ENCODE results near the gene IGFL1.
A peak's percentile ranks its signal among the peaks of the same experiment; 100 is the strongest.

DNA sequence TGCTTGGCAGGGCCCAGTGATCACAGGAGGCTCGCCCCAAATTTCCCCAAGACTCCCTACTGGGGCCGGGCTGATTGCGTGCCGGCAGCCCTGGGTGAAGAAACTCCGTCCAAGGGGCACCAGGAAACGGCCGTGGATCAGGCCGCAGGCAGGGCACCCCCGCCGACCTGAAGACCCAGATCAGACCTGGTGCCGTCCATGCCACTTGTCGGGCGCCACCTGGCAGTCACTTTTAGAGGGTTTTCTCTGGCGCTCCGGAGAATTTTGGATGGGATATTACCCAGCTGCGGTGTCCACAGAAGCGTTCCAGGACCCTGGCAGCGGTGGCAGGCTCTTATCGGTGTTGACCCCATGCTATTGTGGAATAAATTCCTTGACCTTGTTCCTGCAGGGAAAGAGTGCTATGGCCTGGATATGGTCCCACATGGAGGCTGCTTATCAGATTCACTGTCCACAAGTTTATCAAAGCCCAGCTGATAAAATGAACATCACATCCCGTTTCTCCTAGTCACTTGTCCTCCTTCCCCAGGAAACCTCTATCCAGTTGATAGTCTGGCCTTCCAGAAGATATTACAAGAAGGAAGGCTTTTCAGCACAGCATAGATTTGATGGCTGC, 43.3 kb upstream of the IGFL1 start:
- TF ChIP-seq, protein P1, sequence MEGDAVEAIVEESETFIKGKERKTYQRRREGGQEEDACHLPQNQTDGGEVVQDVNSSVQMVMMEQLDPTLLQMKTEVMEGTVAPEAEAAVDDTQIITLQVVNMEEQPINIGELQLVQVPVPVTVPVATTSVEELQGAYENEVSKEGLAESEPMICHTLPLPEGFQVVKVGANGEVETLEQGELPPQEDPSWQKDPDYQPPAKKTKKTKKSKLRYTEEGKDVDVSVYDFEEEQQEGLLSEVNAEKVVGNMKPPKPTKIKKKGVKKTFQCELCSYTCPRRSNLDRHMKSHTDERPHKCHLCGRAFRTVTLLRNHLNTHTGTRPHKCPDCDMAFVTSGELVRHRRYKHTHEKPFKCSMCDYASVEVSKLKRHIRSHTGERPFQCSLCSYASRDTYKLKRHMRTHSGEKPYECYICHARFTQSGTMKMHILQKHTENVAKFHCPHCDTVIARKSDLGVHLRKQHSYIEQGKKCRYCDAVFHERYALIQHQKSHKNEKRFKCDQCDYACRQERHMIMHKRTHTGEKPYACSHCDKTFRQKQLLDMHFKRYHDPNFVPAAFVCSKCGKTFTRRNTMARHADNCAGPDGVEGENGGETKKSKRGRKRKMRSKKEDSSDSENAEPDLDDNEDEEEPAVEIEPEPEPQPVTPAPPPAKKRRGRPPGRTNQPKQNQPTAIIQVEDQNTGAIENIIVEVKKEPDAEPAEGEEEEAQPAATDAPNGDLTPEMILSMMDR (conservative IDR thresholded peaks at IDR 0.05; ENCODE audit: low read depth in 2 of 2) = peak in 1 of 2 experiments; percentile 33; a peak in 1 of 4 replicates
- TF ChIP-seq EZH2 (IDR thresholded peaks at IDR 0.05; ENCODE audit: low read depth, unreplicated experiment) (no peak), POLR2AphosphoS5 (IDR thresholded peaks at IDR 0.05; ENCODE audit: low read depth) (no peak), EZH2phosphoT487 (IDR thresholded peaks at IDR 0.05; ENCODE audit: unreplicated experiment) (no peak), CREB1 (CRISPR knock-in tag; IDR thresholded peaks at IDR 0.05; ENCODE audit: low read depth) (no peak), ZNF331 (CRISPR knock-in tag; IDR thresholded peaks at IDR 0.05; ENCODE audit: low read depth) (no peak), JUNB (IDR thresholded peaks at IDR 0.05; ENCODE audit: unreplicated experiment) (no peak), NANOG (IDR thresholded peaks at IDR 0.05; ENCODE audit: borderline replicate concordance) (no peak), ZNF114 (CRISPR knock-in tag; IDR thresholded peaks at IDR 0.05) (no peak)
- TF ChIP-seq, protein P2, sequence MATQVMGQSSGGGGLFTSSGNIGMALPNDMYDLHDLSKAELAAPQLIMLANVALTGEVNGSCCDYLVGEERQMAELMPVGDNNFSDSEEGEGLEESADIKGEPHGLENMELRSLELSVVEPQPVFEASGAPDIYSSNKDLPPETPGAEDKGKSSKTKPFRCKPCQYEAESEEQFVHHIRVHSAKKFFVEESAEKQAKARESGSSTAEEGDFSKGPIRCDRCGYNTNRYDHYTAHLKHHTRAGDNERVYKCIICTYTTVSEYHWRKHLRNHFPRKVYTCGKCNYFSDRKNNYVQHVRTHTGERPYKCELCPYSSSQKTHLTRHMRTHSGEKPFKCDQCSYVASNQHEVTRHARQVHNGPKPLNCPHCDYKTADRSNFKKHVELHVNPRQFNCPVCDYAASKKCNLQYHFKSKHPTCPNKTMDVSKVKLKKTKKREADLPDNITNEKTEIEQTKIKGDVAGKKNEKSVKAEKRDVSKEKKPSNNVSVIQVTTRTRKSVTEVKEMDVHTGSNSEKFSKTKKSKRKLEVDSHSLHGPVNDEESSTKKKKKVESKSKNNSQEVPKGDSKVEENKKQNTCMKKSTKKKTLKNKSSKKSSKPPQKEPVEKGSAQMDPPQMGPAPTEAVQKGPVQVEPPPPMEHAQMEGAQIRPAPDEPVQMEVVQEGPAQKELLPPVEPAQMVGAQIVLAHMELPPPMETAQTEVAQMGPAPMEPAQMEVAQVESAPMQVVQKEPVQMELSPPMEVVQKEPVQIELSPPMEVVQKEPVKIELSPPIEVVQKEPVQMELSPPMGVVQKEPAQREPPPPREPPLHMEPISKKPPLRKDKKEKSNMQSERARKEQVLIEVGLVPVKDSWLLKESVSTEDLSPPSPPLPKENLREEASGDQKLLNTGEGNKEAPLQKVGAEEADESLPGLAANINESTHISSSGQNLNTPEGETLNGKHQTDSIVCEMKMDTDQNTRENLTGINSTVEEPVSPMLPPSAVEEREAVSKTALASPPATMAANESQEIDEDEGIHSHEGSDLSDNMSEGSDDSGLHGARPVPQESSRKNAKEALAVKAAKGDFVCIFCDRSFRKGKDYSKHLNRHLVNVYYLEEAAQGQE (IDR thresholded peaks at IDR 0.05; ENCODE audit: unreplicated experiment) = no peak
- TF ChIP-seq, protein P3, sequence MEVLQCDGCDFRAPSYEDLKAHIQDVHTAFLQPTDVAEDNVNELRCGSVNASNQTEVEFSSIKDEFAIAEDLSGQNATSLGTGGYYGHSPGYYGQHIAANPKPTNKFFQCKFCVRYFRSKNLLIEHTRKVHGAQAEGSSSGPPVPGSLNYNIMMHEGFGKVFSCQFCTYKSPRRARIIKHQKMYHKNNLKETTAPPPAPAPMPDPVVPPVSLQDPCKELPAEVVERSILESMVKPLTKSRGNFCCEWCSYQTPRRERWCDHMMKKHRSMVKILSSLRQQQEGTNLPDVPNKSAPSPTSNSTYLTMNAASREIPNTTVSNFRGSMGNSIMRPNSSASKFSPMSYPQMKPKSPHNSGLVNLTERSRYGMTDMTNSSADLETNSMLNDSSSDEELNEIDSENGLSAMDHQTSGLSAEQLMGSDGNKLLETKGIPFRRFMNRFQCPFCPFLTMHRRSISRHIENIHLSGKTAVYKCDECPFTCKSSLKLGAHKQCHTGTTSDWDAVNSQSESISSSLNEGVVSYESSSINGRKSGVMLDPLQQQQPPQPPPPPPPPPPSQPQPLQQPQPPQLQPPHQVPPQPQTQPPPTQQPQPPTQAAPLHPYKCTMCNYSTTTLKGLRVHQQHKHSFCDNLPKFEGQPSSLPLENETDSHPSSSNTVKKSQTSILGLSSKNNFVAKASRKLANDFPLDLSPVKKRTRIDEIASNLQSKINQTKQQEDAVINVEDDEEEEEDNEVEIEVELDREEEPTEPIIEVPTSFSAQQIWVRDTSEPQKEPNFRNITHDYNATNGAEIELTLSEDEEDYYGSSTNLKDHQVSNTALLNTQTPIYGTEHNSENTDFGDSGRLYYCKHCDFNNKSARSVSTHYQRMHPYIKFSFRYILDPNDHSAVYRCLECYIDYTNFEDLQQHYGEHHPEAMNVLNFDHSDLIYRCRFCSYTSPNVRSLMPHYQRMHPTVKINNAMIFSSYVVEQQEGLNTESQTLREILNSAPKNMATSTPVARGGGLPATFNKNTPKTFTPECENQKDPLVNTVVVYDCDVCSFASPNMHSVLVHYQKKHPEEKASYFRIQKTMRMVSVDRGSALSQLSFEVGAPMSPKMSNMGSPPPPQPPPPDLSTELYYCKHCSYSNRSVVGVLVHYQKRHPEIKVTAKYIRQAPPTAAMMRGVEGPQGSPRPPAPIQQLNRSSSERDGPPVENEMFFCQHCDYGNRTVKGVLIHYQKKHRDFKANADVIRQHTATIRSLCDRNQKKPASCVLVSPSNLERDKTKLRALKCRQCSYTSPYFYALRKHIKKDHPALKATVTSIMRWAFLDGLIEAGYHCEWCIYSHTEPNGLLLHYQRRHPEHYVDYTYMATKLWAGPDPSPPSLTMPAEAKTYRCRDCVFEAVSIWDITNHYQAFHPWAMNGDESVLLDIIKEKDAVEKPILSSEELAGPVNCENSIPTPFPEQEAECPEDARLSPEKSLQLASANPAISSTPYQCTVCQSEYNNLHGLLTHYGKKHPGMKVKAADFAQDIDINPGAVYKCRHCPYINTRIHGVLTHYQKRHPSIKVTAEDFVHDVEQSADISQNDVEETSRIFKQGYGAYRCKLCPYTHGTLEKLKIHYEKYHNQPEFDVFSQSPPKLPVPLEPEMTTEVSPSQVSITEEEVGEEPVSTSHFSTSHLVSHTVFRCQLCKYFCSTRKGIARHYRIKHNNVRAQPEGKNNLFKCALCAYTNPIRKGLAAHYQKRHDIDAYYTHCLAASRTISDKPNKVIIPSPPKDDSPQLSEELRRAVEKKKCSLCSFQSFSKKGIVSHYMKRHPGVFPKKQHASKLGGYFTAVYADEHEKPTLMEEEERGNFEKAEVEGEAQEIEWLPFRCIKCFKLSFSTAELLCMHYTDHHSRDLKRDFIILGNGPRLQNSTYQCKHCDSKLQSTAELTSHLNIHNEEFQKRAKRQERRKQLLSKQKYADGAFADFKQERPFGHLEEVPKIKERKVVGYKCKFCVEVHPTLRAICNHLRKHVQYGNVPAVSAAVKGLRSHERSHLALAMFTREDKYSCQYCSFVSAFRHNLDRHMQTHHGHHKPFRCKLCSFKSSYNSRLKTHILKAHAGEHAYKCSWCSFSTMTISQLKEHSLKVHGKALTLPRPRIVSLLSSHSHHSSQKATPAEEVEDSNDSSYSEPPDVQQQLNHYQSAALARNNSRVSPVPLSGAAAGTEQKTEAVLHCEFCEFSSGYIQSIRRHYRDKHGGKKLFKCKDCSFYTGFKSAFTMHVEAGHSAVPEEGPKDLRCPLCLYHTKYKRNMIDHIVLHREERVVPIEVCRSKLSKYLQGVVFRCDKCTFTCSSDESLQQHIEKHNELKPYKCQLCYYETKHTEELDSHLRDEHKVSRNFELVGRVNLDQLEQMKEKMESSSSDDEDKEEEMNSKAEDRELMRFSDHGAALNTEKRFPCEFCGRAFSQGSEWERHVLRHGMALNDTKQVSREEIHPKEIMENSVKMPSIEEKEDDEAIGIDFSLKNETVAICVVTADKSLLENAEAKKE (CRISPR knock-in tag; IDR thresholded peaks at IDR 0.05) = no peak
- TF ChIP-seq, protein P4, sequence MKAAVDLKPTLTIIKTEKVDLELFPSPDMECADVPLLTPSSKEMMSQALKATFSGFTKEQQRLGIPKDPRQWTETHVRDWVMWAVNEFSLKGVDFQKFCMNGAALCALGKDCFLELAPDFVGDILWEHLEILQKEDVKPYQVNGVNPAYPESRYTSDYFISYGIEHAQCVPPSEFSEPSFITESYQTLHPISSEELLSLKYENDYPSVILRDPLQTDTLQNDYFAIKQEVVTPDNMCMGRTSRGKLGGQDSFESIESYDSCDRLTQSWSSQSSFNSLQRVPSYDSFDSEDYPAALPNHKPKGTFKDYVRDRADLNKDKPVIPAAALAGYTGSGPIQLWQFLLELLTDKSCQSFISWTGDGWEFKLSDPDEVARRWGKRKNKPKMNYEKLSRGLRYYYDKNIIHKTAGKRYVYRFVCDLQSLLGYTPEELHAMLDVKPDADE (IDR thresholded peaks at IDR 0.05) = no peak
